Naive thymus-derived CD4-positive, alpha-beta T cell (primary cell): ENCODE results near the gene DCXR. TPM values are rescaled to one million over a fixed set of nuclear protein-coding genes. Genes with fewer than 3 reads are reported as not detected.

Experiments
- ATAC-seq: fragments of 150-1000 bp; cut with Tn5 transposase; 2 replicates; pipeline ENCODE4 v1.10.0; 2021; ENCODE audit warnings: mild to moderate bottlenecking, moderate library complexity
- CTCF ChIA-PET: fragments of 350-600 bp; sonication (Branson Sonifier 250); formaldehyde crosslinking; loops from one replicate; lab custom pipeline; 2021; ENCODE audit warnings: antibody characterized with exemption; lab: Charles Lee
- POLR2A ChIA-PET: fragments of 350-600 bp; sonication (Branson Sonifier 250); formaldehyde crosslinking; loops from one replicate; lab custom pipeline; 2021; ENCODE audit warnings: antibody characterized with exemption, inconsistent platforms; lab: Charles Lee
- DNase-seq, 9 donors: peaks; one replicate each; pipeline versions ENCODE4 v3.0.0 to v3.0.0-alpha.2; 2020 to 2022; ENCODE audit warnings: mixed read lengths in 1 of 9
- H3K27ac ChIP-seq: one replicate; pipeline ENCODE4 v1.7.0; 2013; ENCODE audit warnings: mild to moderate bottlenecking, low read depth, low read length, moderate library complexity
- H3K27me3 ChIP-seq, 2 donors: one replicate each; pipeline ENCODE4 v1.7.0; 2013; ENCODE audit warnings: low read length in 2 of 2, mild to moderate bottlenecking in 2 of 2, moderate library complexity in 2 of 2; ENCODE audit not compliant: control insufficient read depth in 2 of 2, insufficient read depth in 2 of 2
- H3K36me3 ChIP-seq, 3 experiments: 1 replicate in 2 of 3; 2 replicates in 1 of 3; pipeline ENCODE4 v1.7.0; 2013; ENCODE audit warnings: low read length in 3 of 3, mild to moderate bottlenecking in 3 of 3, moderate library complexity in 1 of 3; ENCODE audit not compliant: insufficient read depth in 3 of 3, control insufficient read depth in 2 of 3
- H3K4me1 ChIP-seq, 2 donors: one replicate each; pipeline ENCODE4 v1.7.0; 2013; ENCODE audit warnings: low read length in 2 of 2, mild to moderate bottlenecking in 2 of 2, moderate library complexity in 1 of 2; ENCODE audit not compliant: control insufficient read depth in 2 of 2, insufficient read depth in 2 of 2
- H3K4me3 ChIP-seq: 2 replicates; pipeline ENCODE4 v1.7.0; 2013; ENCODE audit warnings: mild to moderate bottlenecking, low read length
- H3K9me3 ChIP-seq, 3 experiments: 1 replicate in 2 of 3; 2 replicates in 1 of 3; pipeline ENCODE4 v1.7.0; 2013; ENCODE audit warnings: low read length in 3 of 3; ENCODE audit not compliant: control insufficient read depth in 2 of 3
- H3K27ac Mint-ChIP-seq, 9 donors: one replicate each; pipeline ENCODE4 v1.8.0; 2020 to 2022; ENCODE audit warnings: mixed read lengths in 9 of 9, mild to moderate bottlenecking in 8 of 9, moderate library complexity in 5 of 9, inconsistent platforms in 2 of 9
- H3K27me3 Mint-ChIP-seq, 5 donors: one replicate each; pipeline ENCODE4 v1.8.0; 2021 to 2022; ENCODE audit warnings: mixed read lengths in 5 of 5, mild to moderate bottlenecking in 1 of 5
- H3K36me3 Mint-ChIP-seq, 5 donors: one replicate each; pipeline ENCODE4 v1.8.0; 2020 to 2022; ENCODE audit warnings: mixed read lengths in 5 of 5, mild to moderate bottlenecking in 3 of 5, inconsistent platforms in 1 of 5
- H3K4me1 Mint-ChIP-seq, 7 donors: one replicate each; pipeline ENCODE4 v1.8.0; 2020 to 2022; ENCODE audit warnings: mixed read lengths in 7 of 7, mild to moderate bottlenecking in 3 of 7, inconsistent platforms in 1 of 7
- H3K4me3 Mint-ChIP-seq, 10 donors: one replicate each; pipeline ENCODE4 v1.8.0; 2020 to 2022; ENCODE audit warnings: mild to moderate bottlenecking in 10 of 10, mixed read lengths in 10 of 10, moderate library complexity in 6 of 10, inconsistent platforms in 2 of 10
- H3K9me3 Mint-ChIP-seq, 11 donors: one replicate each; pipeline ENCODE4 v1.8.0; 2020 to 2022; ENCODE audit warnings: mixed read lengths in 11 of 11, mild to moderate bottlenecking in 4 of 11, inconsistent platforms in 1 of 11, moderate library complexity in 1 of 11
- intact Hi-C, 2 donors: fragments of 100-400 bp; cut with micrococcal nuclease; formaldehyde crosslinking; loops; one replicate each; pipeline ENCODE4 v1.15.1; 2023
- polyA plus RNA-seq, 2 donors: library from polyadenylated mRNA; unstranded; fragments of 300-500 nt; fragmentation: Illumina TruSeq; gene quantifications; one replicate each; pipeline ENCODE4 v1.2.3, GENCODE V29; 2021
- total RNA-seq, 6 experiments: library from RNA in 5 of 6; stranded (reverse) in 5 of 6; gene quantifications; 1 replicate in 5 of 6; 2 replicates in 1 of 6; pipeline ENCODE4 v1.2.3 and lab custom pipeline; 2021 to 2026

The DCXR gene
- total RNA-seq, result 100 to 1,000 TPM in 1 of 5 experiments, 10 to 100 TPM in 4; 63.0 to 130 (median 83.6) TPM
- 100 to 1,000 TPM; 164 to 228 TPM for polyA plus RNA-seq
- 35.3 reads per million, percentile 63 among the genes with 10 or more reads in this experiment for total RNA-seq (lab: John Stamatoyannopoulos, UW)

- peak within 1 kb of the TSS; percentile 75 for H3K27ac ChIP-seq
- Mint-ChIP-seq H3K27ac (peak within 1 kb of the TSS; percentile 61 to 94 (median 90)), H3K36me3 (peaks cover 0 to 7% (median 6%) of the 10 kb centered on the region in 5 donors), H3K4me3 (peak within 1 kb of the TSS; percentile 82 to 94 (median 89)), H3K27me3 (no peaks in the 10 kb centered on the region), H3K9me3 (no peaks in the 10 kb centered on the region), H3K4me1 (peaks cover 14 to 29% (median 24%) of the 10 kb centered on the region in 7 donors)
- ChIA-PET CTCF (interaction anchor here (0.6 to 1.8 kb wide), 14 partner anchors 9 to 420 kb away, joined by 3 to 7 read pairs (median 4); partner anchors contain the start of genes CENPX and LRRC45), POLR2A (interaction anchor here (0.5 to 3.1 kb wide), 14 partner anchors 11 to 354 kb away, joined by 3 to 12 read pairs (median 4); partner anchors contain the start of genes ARL16 and HGS)
- H3K4me1 ChIP-seq, result peaks cover 7% of the 10 kb centered on the region in 2 donors
- H3K36me3 ChIP-seq, result peaks cover 0 to 6% (median 0%) of the 10 kb centered on the region in 3 experiments
- DNase-seq (peak; percentile 87 to 97 (median 93)), ATAC-seq (peak; percentile 96)
- intact Hi-C loops, result loop anchor here (1.0 to 10.0 kb wide), 12 partner anchors 14 to 418 kb away; partner anchors contain the start of genes FASN (in 2 of the 2), GPS1 (in 2 of the 2), LRRC45 (in 2 of the 2) and RFNG (in 2 of the 2)
- H3K9me3 ChIP-seq, result no peaks in the 10 kb centered on the region
- H3K27me3 ChIP-seq, result no peaks in the 10 kb centered on the region
- peak within 1 kb of the TSS; percentile 71 for H3K4me3 ChIP-seq
These were observed at the start of gene DCXR for GRCh38 chr17:82037092-82037888. TSS of gene DCXR (minus strand) at chr17:82037697. CDS start at chr17:82037682, 15 bp downstream.

DNA sequence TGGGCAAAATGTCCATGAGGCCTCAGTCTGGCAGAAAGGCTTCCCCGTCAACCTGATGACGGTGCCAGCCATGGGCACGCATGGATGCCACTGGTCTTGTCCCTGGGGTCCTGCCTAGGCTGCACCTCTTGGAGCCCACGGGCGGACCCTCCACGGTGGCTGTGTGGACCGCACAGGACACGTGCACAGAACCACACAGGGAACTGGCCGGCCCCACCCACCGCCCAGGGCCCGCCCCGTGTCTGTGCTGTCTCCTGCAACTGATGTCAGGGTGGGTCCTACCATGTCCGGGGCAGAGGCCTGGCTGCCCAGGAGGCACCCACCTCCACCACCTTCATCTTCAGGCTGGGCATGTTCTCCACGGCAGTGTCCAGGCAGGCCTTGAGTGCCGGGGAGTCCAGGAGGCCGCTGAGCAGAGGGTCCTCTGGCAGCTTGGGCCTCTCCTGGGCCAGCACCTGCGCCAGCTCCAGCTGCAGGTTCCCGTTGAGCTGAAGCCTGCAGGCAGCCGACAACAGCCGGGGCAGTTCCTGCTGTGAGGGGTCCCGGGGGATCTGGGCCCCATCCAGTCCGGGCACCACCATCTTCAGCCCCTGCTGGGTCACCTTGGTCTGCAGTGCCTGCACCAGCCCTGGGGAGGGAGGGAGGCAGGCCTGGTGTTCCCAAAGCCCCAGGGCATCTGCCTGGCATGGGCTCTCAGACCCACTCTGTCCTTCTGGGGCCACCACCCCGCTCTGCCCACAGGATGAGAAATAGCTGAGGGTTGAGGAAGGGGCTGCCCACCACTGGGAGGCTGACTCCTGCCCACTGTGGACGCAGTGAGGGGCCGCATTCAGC, 48.7 kb upstream of the DCXR start:
- no peak for DNase-seq

GRCh38 chr17:82085031-82085861, 47.7 kb upstream of the DCXR start:
- ChIA-PET CTCF (no interaction called here), POLR2A (interaction anchor here (0.5 kb wide), 1 partner anchor 81 kb away, joined by 7 read pairs; no protein-coding TSS in a partner anchor)
- Histone ChIP-seq H3K27me3 (no peaks in the 10 kb centered on the region), H3K27ac (no peak overlapping the region), H3K36me3 (peaks cover 0 to 99% (median 8%) of the 10 kb centered on the region in 3 experiments), H3K4me1 (no peaks in the 10 kb centered on the region), H3K4me3 (no peak overlapping the region), H3K9me3 (no peaks in the 10 kb centered on the region)
- ATAC-seq (no peak), DNase-seq (peak in 1 of 9 donors; percentile 9)
- Mint-ChIP-seq H3K27ac (no peak overlapping the region), H3K4me1 (no peaks in the 10 kb centered on the region), H3K36me3 (peaks cover 0 to 9% (median 0%) of the 10 kb centered on the region in 5 donors), H3K27me3 (no peaks in the 10 kb centered on the region), H3K9me3 (no peaks in the 10 kb centered on the region), H3K4me3 (no peak overlapping the region)
- intact Hi-C loops, result no loop called here

More for the DNA sequence above, 48.7 kb upstream of the DCXR start:
- no peaks in the 10 kb centered on the region for H3K4me1 Mint-ChIP-seq
- POLR2A ChIA-PET, result no interaction called here
- intact Hi-C loops, result no loop called here
- H3K4me1 ChIP-seq, result no peaks in the 10 kb centered on the region
- ATAC-seq, result no peak
- H3K9me3 ChIP-seq, result no peaks in the 10 kb centered on the region
- H3K36me3 Mint-ChIP-seq, result peaks cover 0 to 9% (median 0%) of the 10 kb centered on the region in 5 donors
- H3K27me3 ChIP-seq, result no peaks in the 10 kb centered on the region
- peaks cover 0 to 99% (median 8%) of the 10 kb centered on the region in 3 experiments for H3K36me3 ChIP-seq
- H3K27ac ChIP-seq, result no peak overlapping the region
- no peak overlapping the region for H3K4me3 Mint-ChIP-seq
- H3K27me3 Mint-ChIP-seq, result no peaks in the 10 kb centered on the region
- H3K4me3 ChIP-seq, result no peak overlapping the region
- H3K27ac Mint-ChIP-seq, result no peak overlapping the region
- CTCF ChIA-PET, result no interaction called here
- H3K9me3 Mint-ChIP-seq, result no peaks in the 10 kb centered on the region

DNA sequence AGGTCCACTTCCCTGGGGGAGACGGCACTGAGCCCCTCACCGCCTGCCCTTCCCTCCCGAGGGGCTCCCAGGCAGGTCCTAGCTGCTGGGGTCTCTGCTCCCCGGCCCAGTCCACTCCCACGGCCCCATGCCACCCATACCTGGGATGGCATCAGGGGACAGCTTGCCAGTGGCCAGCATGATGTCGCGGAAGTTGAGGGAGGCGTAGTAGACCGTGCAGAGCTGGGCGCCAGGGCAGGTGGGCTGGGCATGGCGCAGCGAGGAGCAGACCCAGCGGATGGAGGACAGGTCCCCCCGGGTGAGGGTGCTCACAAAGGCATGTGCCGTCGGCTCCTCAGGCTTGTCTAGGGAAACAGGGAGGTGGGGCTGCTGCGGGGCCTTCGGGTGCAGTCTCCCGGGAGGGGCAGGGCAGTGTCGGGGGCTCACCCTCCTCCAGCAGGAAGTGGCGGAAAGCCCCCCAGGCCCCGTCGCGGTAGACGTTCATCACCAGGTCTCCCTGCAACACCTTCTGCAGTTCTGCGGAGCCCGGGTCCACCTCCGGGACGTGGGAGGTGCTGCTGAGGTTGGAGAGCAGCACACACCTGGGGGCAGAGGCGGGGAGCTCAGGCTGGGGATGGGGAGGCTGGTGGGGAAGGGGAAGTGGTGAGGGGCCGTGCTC, 47.0 kb upstream of the DCXR start:
- Mint-ChIP-seq H3K36me3 (peaks cover 0 to 13% (median 0%) of the 10 kb centered on the region in 5 donors), H3K9me3 (no peaks in the 10 kb centered on the region), H3K27ac (no peak overlapping the region), H3K27me3 (no peaks in the 10 kb centered on the region), H3K4me1 (no peaks in the 10 kb centered on the region), H3K4me3 (no peak overlapping the region)
- Histone ChIP-seq H3K4me3 (no peak overlapping the region), H3K27me3 (no peaks in the 10 kb centered on the region), H3K9me3 (no peaks in the 10 kb centered on the region), H3K36me3 (peaks cover 0 to 99% (median 8%) of the 10 kb centered on the region in 3 experiments), H3K27ac (no peak overlapping the region), H3K4me1 (no peaks in the 10 kb centered on the region)
- ATAC-seq (no peak), DNase-seq (peak in 1 of 9 donors; percentile 16)
- ChIA-PET POLR2A (interaction anchor here (0.5 kb wide), 1 partner anchor 82 kb away, joined by 7 read pairs; no protein-coding TSS in a partner anchor), CTCF (no interaction called here)
- intact Hi-C loops, result no loop called here

- no peaks in the 10 kb centered on the region for H3K27me3 ChIP-seq
- H3K4me3 ChIP-seq, result no peak overlapping the region
- Mint-ChIP-seq H3K4me1 (no peaks in the 10 kb centered on the region), H3K4me3 (no peak overlapping the region), H3K27me3 (no peaks in the 10 kb centered on the region), H3K9me3 (no peaks in the 10 kb centered on the region), H3K36me3 (peaks cover 0 to 17% (median 0%) of the 10 kb centered on the region in 5 donors), H3K27ac (peak overlapping the region in 1 of 9 donors; percentile 14)
- intact Hi-C loops, result no loop called here
- DNase-seq (no peak), ATAC-seq (no peak)
- POLR2A ChIA-PET, result no interaction called here
- peaks cover 0 to 97% (median 5%) of the 10 kb centered on the region in 3 experiments for H3K36me3 ChIP-seq
- no peaks in the 10 kb centered on the region for H3K9me3 ChIP-seq
- CTCF ChIA-PET, result no interaction called here
- H3K4me1 ChIP-seq, result no peaks in the 10 kb centered on the region
- no peak overlapping the region for H3K27ac ChIP-seq
These were observed 46.2 kb upstream of the DCXR start for GRCh38 chr17:82083533-82084359.
